ENCODE data around the gene KDM4C.

Gene KDM4C

GRCh38 chr9:7148243-7148765, 390.5 kb downstream of the KDM4C start:
- no peak for DNase-seq

DNA sequence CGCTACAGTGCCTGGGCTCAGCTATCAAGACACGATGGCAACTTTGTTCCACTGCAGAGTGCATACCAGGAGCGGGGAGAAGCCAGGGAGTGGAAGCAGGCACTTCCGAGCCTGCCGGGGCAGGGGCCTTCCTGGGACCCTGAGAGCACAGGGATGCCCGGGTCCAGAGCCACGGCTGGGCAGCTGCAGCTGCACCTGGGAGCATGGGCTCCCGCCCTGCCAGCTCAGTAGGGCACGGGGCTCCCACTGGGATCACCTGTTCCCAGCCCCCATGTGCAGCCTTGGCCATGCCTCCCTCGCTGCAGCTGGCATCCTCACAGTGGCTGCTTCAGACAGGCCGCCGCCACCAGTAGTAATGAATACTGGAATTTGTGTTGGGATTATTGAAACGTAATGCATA, 391.5 kb downstream of the KDM4C start:
- DNase-seq: no peak

GRCh38 chr9:7150153-7150890, 392.5 kb downstream of the KDM4C start:
- DNase-seq: no peak

DNA sequence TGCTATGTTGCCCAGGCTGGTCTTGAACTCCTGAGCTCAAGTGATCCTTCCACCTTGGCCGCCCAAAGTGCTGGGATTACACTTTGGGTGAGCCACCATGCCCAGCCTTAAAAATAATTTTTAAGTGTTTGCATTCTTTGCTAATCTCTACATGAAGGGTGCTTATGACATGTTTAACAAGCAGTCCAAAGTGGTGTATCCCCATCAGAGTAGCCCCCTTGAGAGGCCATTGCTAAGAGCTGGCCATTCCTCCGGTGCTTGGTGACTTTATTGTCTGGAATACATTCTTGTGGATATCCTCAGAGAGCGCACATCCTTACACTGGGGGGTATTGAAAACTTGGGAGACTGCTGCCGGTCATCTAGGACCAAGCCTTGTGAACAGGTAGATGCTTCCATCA, 395.4 kb downstream of the KDM4C start:
- DNase-seq: no peak

GRCh38 chr9:7153566-7153965, 395.8 kb downstream of the KDM4C start:
- no peak for DNase-seq

DNA sequence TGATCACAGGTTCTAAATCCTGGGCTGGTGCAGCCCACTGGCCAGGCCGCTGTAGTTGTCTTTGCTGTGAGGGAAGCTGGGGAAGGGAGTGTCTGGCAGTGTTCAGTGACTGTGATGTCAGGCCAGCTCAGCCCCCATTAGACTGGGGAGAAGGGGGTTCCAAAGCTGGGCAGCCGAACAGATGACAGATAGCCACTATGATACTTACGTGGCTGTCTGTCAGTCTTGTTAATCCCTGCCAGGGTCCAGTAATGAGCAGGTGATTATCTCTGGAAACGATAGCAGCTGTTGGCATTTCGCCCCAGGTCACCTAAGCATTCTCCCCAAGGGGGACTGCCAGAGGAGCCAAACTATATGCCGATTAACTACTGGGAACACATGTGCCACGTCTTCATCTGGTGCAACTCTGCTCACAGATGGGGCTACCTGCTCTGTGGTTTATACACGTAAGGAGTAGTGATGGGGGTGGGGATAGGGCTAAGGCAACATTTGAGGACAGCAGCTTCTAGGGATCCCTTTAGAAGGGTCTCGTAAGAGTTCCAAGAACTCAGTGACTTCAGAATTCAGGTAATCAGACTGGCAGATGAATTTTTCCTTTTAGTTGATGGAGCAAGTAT, 396.3 kb downstream of the KDM4C start:
- DNase-seq: no peak

GRCh38 chr9:7154650-7155049, 396.9 kb downstream of the KDM4C start:
- DNase-seq: no peak

GRCh38 chr9:7161469-7161868, 403.7 kb downstream of the KDM4C start:
- DNase-seq: no peak

- DNase-seq: no peak
These were observed 406.2 kb downstream of the KDM4C start for GRCh38 chr9:7163932-7164331.

DNA sequence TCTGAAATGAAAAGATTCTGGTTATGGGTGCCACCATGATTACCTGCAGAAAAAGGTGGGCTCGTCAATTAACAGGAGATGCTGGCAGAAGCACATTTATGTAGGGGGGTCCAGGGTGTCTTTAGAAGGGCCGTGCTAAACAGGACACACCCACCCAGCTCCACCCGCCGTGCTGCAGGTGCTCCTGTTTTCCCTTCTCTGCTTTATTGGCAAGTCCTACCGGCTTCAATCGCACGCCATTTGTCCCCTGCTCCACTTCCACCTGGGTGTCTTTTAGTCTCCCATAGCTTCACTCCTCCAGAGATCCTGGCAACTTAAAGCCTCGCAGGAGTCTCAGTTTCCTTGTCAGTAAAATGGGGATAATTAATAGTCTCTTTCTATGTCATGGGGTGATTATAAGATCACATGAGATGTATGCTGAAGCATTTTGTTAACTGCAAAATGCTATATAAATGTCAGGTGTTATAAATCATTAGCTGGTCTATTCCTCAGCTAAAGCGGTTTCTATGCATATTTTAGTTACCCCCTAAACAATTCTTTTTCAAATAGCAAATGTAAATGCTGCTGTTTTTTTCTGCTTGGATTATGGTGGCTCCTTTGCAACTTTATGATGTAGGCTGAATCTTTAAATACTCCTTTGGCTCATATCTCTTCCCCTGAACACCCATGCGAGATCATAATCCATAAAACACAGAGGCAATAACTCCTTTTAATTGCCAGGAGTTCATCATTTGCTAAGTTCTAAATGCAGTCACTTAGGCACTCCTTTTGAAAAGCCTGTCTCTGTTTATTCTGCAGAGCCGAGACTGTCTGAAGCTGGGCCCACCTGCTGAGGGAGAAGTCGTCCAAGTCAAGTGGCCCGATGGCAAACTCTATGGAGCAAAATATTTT, 406.9 kb downstream of the KDM4C start:
- DNase-seq: no peak

- DNase-seq: no peak
These were observed 407.7 kb downstream of the KDM4C start for GRCh38 chr9:7165331-7165975.

DNA sequence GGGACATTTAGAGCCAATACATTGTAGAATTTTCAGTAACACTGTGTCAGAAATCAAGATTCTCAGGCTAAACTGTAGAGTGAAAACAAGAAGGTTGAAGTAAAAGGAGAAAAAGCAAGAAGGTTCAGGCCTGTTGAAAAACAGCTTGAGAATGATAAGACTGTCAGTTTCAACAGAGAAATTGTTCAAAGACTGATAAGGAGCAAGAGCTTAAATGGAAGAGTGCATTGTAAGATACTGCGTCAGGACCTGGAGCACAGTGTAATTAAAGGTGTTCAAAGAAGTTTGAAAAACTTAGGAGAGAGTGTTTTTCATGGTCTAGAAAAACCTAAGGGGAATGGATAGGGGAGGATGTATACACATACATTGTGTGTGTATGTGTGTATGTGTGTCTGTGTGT, 408.3 kb downstream of the KDM4C start:
- DNase-seq: no peak

- DNase-seq: no peak
These were observed 412.1 kb downstream of the KDM4C start for GRCh38 chr9:7169717-7170389.

- DNase-seq: no peak
These were observed 413.8 kb downstream of the KDM4C start for GRCh38 chr9:7171396-7172153.

DNA sequence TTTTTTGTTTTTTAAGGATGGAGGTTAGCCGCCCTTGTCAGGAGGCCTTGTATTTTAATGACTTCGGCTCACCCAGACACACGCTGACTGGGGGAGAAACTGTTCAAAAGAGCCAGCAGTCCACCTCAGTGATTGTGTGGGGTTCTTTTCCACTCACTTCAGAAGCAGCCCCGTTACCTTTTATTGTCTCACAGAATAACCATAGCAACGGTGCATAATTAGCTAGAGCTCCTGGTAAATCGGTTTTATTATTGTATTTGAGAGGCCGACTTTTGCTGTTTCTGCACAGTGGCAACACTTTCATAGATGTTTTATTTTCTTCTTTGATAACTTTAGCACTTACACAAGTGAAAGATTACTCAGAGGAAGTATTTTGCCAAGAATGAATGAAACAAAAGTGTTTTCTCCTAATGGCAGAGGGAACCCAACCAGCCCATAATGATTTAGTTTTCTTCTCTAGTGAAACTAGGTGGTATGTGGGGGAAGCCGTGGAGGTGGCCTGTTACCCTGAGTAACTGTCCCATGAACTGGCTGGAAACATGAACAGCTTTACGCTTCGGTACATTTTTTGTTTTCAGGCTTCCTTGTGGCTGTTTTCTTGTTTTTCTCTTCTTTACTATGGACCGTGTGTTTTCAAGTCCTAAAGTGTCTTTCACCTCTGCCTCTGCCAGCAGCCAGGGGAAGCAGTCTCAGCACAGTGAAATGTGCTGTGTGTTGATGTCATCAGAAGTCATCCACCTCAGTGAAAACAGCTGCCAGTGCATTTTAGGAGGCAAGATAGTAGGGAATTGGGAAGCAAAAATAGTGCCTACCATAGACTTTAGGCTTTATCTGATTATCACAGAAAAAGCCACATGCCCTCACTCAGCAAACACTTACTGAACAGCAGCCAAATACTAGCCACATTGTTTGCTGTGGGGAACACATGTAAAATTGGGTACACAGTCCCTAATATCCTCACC, 414.7 kb downstream of the KDM4C start:
- DNase-seq: no peak

GRCh38 chr9:7173139-7173538, 415.4 kb downstream of the KDM4C start:
- no peak for DNase-seq

GRCh38 chr9:7174301-7174700, 416.5 kb downstream of the KDM4C start:
- no peak for DNase-seq

DNA sequence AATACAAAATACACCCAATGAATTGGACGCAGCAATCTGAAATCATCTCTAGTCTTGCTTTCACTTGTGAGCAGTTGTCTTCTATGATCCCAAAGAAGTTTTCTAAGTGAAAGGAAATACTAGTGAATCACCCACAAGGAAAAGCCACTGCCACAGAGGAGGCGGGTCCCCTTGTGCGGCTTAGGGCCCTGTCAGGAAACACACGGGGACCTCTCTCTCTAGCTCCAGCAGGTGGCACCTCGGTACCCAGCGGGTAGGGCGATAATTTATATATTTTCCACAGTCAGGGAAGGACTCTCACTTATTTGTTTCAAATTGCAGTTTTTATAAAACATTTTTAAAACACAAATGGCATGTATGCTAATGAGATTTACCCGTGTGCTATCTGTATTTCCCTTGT, 417.1 kb downstream of the KDM4C start:
- no peak for DNase-seq

DNA sequence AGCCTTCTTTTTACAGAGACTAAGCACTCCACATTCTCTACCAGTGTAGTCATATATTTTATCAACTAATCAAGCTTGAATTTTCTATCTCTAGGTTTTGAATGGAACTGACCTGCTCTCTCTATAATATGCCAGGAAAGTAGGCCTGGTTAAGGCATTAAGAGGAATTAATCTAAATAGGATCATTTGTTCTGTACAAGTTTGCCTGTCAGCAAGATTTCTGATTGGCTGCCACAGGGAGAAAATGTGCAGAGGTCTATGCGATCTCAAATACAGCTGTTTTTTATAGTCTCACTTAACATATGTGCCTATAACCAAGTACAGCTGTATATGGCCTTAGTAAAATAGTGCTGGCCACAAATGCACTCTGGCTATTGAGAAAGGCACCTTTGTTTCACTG, 418.8 kb downstream of the KDM4C start:
- no peak for DNase-seq

- no peak for DNase-seq
These were observed 419.6 kb downstream of the KDM4C start for GRCh38 chr9:7177383-7177782.
